ENCODE results near the gene POLA1. TPM values are rescaled to one million over a fixed set of nuclear protein-coding genes. Genes with fewer than 3 reads are reported as not detected.

Gene POLA1
- total and polyA plus RNA-seq, 2 of the 4 experiments (the other 2 are of a cell fraction) = 4.0 to 15.1 TPM

GRCh38 chrX:24851780-24852179, 158.1 kb downstream of the POLA1 start:
- no peak overlapping the region for H3K56ac ChIP-seq (ENCODE audit: extremely low read depth, insufficient read depth, low read length)
- in situ Hi-C loops (cut with MboI; ENCODE audit: low sequenced_read_pairs) = no loop called here
- no peak overlapping the region for H2BK15ac ChIP-seq (ENCODE audit: low read depth, low read length)
- no peaks in the 10 kb centered on the region for H3K9me3 ChIP-seq (ENCODE audit: control insufficient read depth, insufficient read depth, low read length)
- no peak overlapping the region for H4K5ac ChIP-seq (ENCODE audit: low read depth, low read length)
- no peak overlapping the region for H3K14ac ChIP-seq (replicated peaks; ENCODE audit: low read depth, low read length)
- no peak overlapping the region for H3K18ac ChIP-seq (ENCODE audit: low read depth, low read length)
- no peak overlapping the region for H2AK5ac ChIP-seq (ENCODE audit: low read depth, low read length)
- intact Hi-C loops (cut with micrococcal nuclease) = no loop called here
- dilution Hi-C loops (cut with HindIII; ENCODE audit: low sequenced_read_pairs, unreplicated experiment) = no loop called here
- no CpG with 5 or more reads among the region's 4 CpGs for WGBS, 2 experiments (ENCODE audit: extremely low coverage in 2 of 2, insufficient read length in 1 of 2)
- TF ChIP-seq POLR2A (IDR thresholded peaks at IDR 0.05; ENCODE audit: low read depth, low read length) (no peak), ELK1 (IDR thresholded peaks at IDR 0.05; ENCODE audit: borderline replicate concordance, low read depth, low read length) (no peak), FOS (IDR thresholded peaks at IDR 0.05; ENCODE audit: low read depth, low read length) (no peak), MAFK (IDR thresholded peaks at IDR 0.05; ENCODE audit: low read depth, low read length) (no peak), CEBPB (IDR thresholded peaks at IDR 0.05; ENCODE audit: low read depth, low read length) (no peak), RFX5 (IDR thresholded peaks at IDR 0.05; ENCODE audit: low read depth, low read length) (no peak), CTCF (conservative IDR thresholded peaks at IDR 0.05; ENCODE audit: low read depth, low read length) (no peak), NFE2L2 (IDR thresholded peaks at IDR 0.05; ENCODE audit: low read depth, low read length) (no peak), MXI1 (IDR thresholded peaks at IDR 0.05; ENCODE audit: borderline replicate concordance, low read depth, low read length) (no peak), RCOR1 (IDR thresholded peaks at IDR 0.05; ENCODE audit: insufficient replicate concordance, low read length) (no peak), SMC3 (IDR thresholded peaks at IDR 0.05; ENCODE audit: low read depth, low read length) (no peak), USF2 (IDR thresholded peaks at IDR 0.05; ENCODE audit: low read depth, low read length) (no peak), CHD1 (IDR thresholded peaks at IDR 0.05; ENCODE audit: low read depth, low read length) (no peak)
- H3K27ac ChIP-seq (ENCODE audit: insufficient read depth, low read length) = no peak overlapping the region
- no peak overlapping the region for H2AFZ ChIP-seq (replicated peaks; ENCODE audit: low read length, poor library complexity)
- H2AK9ac ChIP-seq (replicated peaks; ENCODE audit: low read depth, low read length, poor library complexity) = no peak overlapping the region
- no peaks in the 10 kb centered on the region for H3K4me1 ChIP-seq (ENCODE audit: control insufficient read depth, insufficient read depth, low read length)
- no peaks in the 10 kb centered on the region for H3K9me1 ChIP-seq (ENCODE audit: insufficient read depth, low read length)
- ChIA-PET POLR2A (ENCODE audit: unreplicated experiment) (no interaction called here), CTCF (interaction anchor here (0.5 to 1.2 kb wide), 2 partner anchors 14 to 87 kb away, joined by 3 to 4 read pairs; no protein-coding TSS in a partner anchor)
- no peaks in the 10 kb centered on the region for H3K79me1 ChIP-seq (ENCODE audit: low read depth in 1 of 2, low read length in 2 of 2)
- H3K23ac ChIP-seq (ENCODE audit: low read depth, low read length) = no peak overlapping the region
- H3K4me2 ChIP-seq (ENCODE audit: low read depth, low read length) = no peak overlapping the region
- no peaks in the 10 kb centered on the region for H3K27me3 ChIP-seq (ENCODE audit: control insufficient read depth, insufficient read depth, low read length)
- H3K9ac ChIP-seq (ENCODE audit: low read depth, low read length) = no peak overlapping the region
- no peaks in the 10 kb centered on the region for H4K20me1 ChIP-seq (ENCODE audit: insufficient read depth, low read length)
- ATAC-seq (ENCODE audit: low read depth) (no peak), DNase-seq (no peak)
- no TSS peak for BruUV-seq (replicated peaks)
- H2BK20ac ChIP-seq (ENCODE audit: low read depth, low read length) = no peak overlapping the region
- H3K4me3 ChIP-seq (ENCODE audit: insufficient read depth, low read depth, low read length) = no peak overlapping the region
- H2BK5ac ChIP-seq (ENCODE audit: low read depth, low read length, poor library complexity, severe bottlenecking) = no peak overlapping the region
- no peak overlapping the region for H4K8ac ChIP-seq (ENCODE audit: low read depth in 2 of 2, low read length in 2 of 2)
- H4K91ac ChIP-seq (ENCODE audit: insufficient read depth, low read depth, low read length) = no peak overlapping the region
- no peaks in the 10 kb centered on the region; the same call in 1 of the 2 replicates for H3K36me3 ChIP-seq (ENCODE audit: control insufficient read depth, insufficient read depth, low read length)
- no peak overlapping the region for H2BK120ac ChIP-seq (ENCODE audit: low read depth, low read length)
- no peak overlapping the region for H3K4ac ChIP-seq (ENCODE audit: low read depth, low read length)

Measured in IMR-90 (cell line).